ENCODE data around the gene CCDC88A.
"Not testable (repeated sequence)": the region's sequence is repeated elsewhere in the genome, so short reads cannot be mapped to it uniquely, and the experiment has no call there.

CCDC88A gene, protein sequence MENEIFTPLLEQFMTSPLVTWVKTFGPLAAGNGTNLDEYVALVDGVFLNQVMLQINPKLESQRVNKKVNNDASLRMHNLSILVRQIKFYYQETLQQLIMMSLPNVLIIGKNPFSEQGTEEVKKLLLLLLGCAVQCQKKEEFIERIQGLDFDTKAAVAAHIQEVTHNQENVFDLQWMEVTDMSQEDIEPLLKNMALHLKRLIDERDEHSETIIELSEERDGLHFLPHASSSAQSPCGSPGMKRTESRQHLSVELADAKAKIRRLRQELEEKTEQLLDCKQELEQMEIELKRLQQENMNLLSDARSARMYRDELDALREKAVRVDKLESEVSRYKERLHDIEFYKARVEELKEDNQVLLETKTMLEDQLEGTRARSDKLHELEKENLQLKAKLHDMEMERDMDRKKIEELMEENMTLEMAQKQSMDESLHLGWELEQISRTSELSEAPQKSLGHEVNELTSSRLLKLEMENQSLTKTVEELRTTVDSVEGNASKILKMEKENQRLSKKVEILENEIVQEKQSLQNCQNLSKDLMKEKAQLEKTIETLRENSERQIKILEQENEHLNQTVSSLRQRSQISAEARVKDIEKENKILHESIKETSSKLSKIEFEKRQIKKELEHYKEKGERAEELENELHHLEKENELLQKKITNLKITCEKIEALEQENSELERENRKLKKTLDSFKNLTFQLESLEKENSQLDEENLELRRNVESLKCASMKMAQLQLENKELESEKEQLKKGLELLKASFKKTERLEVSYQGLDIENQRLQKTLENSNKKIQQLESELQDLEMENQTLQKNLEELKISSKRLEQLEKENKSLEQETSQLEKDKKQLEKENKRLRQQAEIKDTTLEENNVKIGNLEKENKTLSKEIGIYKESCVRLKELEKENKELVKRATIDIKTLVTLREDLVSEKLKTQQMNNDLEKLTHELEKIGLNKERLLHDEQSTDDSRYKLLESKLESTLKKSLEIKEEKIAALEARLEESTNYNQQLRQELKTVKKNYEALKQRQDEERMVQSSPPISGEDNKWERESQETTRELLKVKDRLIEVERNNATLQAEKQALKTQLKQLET (N-terminal part only)

DNA sequence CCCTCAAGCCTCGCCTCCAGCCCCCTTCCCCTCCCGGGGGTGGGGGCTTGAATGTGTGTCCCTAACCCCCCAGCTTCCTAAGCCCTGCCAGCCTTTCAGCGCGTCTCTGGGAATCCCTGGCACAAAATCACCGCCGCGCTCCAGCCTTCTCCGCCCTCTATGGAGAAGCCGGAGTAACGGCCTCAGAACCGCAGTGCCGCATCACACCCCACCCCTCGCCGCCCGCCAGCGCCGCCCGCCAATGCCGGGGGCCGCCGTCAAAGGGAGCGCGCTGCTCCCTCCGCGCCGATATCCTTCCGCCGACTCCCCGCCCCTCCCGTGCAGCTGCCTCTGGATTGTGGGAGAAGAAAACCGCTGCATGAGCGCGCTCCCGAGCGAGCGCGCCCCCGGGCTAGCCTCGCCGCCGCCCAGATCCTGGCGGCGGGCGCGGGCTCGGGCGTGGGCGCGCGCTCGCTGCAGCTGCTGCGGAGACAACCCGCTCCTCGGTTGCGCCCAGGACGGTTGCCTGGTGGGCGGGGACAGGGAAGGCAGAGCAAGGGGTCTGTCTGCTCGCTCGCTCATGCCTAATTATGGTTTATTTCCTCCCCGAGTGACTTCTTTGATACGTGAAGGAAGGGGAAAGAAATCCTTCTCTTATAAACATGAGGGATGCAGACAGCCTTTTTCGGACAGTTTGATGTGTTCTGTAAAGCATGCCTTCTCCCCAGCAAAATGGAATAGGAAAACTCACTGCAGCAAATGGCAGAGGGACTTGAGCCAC, at the start of gene CCDC88A:
Gene CCDC88A, minus strand, starts transcription at position 178 of the 760 bp plus-strand sequence. CDS start 777 bp downstream, outside the sequence.
- H3K9ac ChIP-seq = peak within 1 kb of the TSS; percentile 92 to 98 (median 97)
- peak within 1 kb of the TSS; percentile 72 to 92 (median 89) for H3K4me2 ChIP-seq
- H3K4me1 ChIP-seq = peaks cover 42 to 61% (median 53%) of the 10 kb centered on the region in 10 experiments
- peaks cover 3 to 12% (median 8%) of the 10 kb centered on the region in 11 experiments; a peak in 12 of 22 replicates for H3K36me3 ChIP-seq
- H3K27me3 ChIP-seq = no peaks in the 10 kb centered on the region
- no peak for TF ChIP-seq Cebpa-rat (IDR thresholded peaks at IDR 0.05)
- H3K9me3 ChIP-seq (replicated peaks in 1 of 11) = no peaks in the 10 kb centered on the region
- H4K20me1 ChIP-seq = peaks cover 5 to 20% (median 10%) of the 10 kb centered on the region in 11 experiments; a peak in 14 of 22 replicates
- H3K4me3 ChIP-seq = peak within 1 kb of the TSS; percentile 82 to 95 (median 88)
- peak within 1 kb of the TSS; percentile 88 to 97 (median 95) for H3K27ac ChIP-seq

DNA sequence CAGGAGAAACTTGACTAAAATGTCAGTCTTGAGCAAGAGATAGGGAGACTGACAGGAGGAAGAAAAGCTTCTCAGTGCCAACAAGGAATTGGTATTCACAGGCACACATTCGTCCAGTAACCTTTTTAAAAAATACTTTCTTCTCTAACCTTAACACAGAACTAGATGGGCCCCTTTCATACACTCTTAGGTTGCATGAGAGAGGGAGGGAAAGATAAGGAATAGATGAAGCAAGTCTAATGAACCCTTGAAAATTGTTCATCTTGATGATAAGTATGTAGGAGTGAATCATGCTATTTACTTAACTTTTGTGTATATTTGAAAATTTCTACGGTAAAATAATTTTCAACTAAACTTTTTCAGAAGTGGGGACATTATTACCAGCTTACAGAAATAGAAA, 42.0 kb upstream of the CCDC88A start:
- TF ChIP-seq Cebpa-rat (IDR thresholded peaks at IDR 0.05) = no peak
- no peak overlapping the region for H3K4me2 ChIP-seq
- no peaks in the 10 kb centered on the region; a peak in 1 of 20 replicates for H3K4me1 ChIP-seq
- no peaks in the 10 kb centered on the region for H3K27me3 ChIP-seq
- no peak overlapping the region for H3K27ac ChIP-seq
- no peaks in the 10 kb centered on the region for H3K36me3 ChIP-seq
- peaks cover 0 to 8% (median 0%) of the 10 kb centered on the region in 11 experiments; a peak in 3 of 22 replicates for H3K9me3 ChIP-seq (replicated peaks in 1 of 11)
- no peak overlapping the region for H3K4me3 ChIP-seq
- H4K20me1 ChIP-seq = no peaks in the 10 kb centered on the region
- H3K9ac ChIP-seq = no peak overlapping the region

DNA sequence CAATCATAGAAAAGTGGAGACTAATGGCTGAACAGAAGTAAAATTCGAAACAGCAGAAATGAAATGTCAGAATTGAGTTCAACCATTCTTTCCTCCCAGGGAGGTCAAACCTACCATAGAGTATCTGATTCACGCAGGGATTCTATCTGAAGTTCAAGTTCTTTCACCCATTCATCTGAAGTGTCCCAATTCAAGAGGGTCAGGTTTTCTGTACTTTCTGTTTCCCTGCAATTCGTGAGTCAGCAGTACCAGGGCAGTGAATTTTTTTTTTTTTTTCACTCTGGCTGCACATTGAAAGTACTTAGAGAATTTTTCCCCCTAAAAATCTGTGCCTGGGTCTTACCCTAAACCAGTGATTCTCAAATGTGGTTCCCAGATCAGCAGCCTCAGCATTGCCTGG, 40.9 kb upstream of the CCDC88A start:
- TF ChIP-seq Cebpa-rat (IDR thresholded peaks at IDR 0.05) = no peak
- no peaks in the 10 kb centered on the region for H4K20me1 ChIP-seq
- no peaks in the 10 kb centered on the region for H3K27me3 ChIP-seq
- H3K27ac ChIP-seq = no peak overlapping the region
- 0 out of 22 replicates have a peak, but pooled peaks cover 0 to 8% (median 0%) of the 10 kb centered on the region in 11 experiments for H3K9me3 ChIP-seq (replicated peaks in 1 of 11)
- H3K4me2 ChIP-seq = no peak overlapping the region
- no peaks in the 10 kb centered on the region for H3K36me3 ChIP-seq
- H3K4me1 ChIP-seq = no peaks in the 10 kb centered on the region; a peak in 1 of 20 replicates
- no peak overlapping the region for H3K9ac ChIP-seq
- H3K4me3 ChIP-seq = no peak overlapping the region

DNA sequence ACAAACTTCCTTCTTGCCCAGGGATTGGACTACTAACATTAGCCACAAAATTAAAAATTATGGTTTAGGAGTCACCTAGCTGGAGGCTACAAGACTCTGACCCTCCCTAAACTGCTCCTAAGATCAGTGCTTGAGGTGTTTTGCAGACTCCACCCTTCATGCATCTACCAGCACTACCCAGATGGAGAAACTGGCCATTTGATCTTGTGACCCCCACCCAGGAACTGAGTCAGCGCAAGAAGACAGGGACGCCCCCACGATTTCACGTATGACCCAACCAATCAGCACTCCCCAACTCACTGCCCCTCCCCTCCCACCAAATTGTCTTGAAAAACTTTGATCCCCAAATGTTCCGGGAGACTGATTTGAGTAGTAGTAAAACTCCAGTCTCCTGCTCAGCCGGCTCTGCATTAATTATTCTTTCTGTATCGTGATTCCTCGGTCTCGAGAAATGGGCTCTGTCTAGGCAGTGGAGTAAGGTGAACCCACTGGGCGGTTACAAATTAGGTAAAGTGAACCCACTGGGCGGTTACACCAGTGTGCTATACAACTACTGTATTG, 40.1 kb upstream of the CCDC88A start:
- no peak overlapping the region for H3K4me2 ChIP-seq
- no peaks in the 10 kb centered on the region for H3K27me3 ChIP-seq
- no peaks in the 10 kb centered on the region for H3K36me3 ChIP-seq
- H4K20me1 ChIP-seq = no peaks in the 10 kb centered on the region
- H3K9me3 ChIP-seq (replicated peaks in 1 of 11) = 0 out of 22 replicates have a peak, but pooled peaks cover 0 to 8% (median 0%) of the 10 kb centered on the region in 11 experiments
- TF ChIP-seq Cebpa-rat (IDR thresholded peaks at IDR 0.05) = no peak
- H3K9ac ChIP-seq = no peak overlapping the region
- H3K4me1 ChIP-seq = no peaks in the 10 kb centered on the region; a peak in 1 of 20 replicates
- H3K4me3 ChIP-seq = no peak overlapping the region
- H3K27ac ChIP-seq = no peak overlapping the region

DNA sequence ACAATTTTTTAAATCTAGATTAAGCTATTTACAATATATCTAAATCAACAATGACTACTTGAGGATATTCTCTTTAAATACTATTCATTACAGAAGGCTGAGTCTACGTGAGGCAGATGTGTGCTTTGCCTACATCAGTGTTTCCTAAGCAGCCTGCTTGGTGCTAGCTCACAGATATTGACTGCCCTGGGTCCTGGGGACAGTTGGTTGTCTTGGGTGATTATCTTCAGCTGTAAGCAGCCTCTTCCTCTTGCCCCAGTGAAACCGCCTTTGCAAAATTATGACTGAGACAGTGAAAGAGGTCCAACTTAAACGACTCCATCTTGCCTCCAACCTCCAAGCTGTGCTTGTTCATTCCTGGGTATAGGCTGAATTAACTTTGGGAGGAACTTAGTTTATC, 39.6 kb upstream of the CCDC88A start:
- TF ChIP-seq Cebpa-rat (IDR thresholded peaks at IDR 0.05) = no peak
- H3K27me3 ChIP-seq = no peaks in the 10 kb centered on the region
- H3K4me1 ChIP-seq = no peaks in the 10 kb centered on the region; a peak in 1 of 20 replicates
- no peak overlapping the region for H3K4me3 ChIP-seq
- H3K9me3 ChIP-seq (replicated peaks in 1 of 11) = 0 out of 22 replicates have a peak, but pooled peaks cover 0 to 8% (median 0%) of the 10 kb centered on the region in 11 experiments
- no peak overlapping the region for H3K27ac ChIP-seq
- H3K36me3 ChIP-seq = no peaks in the 10 kb centered on the region
- no peaks in the 10 kb centered on the region for H4K20me1 ChIP-seq
- no peak overlapping the region for H3K9ac ChIP-seq
- H3K4me2 ChIP-seq = no peak overlapping the region

DNA sequence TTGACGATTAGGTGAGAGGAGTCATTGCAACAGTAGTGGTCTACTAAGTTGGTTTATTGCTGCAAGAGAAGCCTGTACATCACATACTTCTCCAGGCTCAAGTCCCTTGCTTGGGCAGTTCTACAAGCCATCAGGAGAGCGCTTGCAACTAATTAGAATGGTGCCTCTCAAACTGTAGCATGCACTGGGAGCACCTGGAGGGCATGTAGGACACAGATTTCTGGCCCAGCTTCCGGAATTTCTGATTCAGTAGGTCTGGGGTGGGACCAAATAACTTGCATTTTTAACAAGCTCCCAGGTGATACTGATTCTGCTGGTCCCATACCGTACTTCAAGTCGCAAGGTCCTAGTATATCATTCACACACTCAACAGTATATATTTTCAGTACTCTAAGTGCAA, 34.5 kb upstream of the CCDC88A start:
- H3K36me3 ChIP-seq = no peaks in the 10 kb centered on the region
- H3K27me3 ChIP-seq = no peaks in the 10 kb centered on the region
- no peak overlapping the region for H3K4me2 ChIP-seq
- no peak for TF ChIP-seq Cebpa-rat (IDR thresholded peaks at IDR 0.05)
- no peaks in the 10 kb centered on the region for H3K9me3 ChIP-seq (replicated peaks in 1 of 11)
- H3K9ac ChIP-seq = no peak overlapping the region
- no peaks in the 10 kb centered on the region for H4K20me1 ChIP-seq
- no peaks in the 10 kb centered on the region for H3K4me1 ChIP-seq
- no peak overlapping the region for H3K27ac ChIP-seq
- no peak overlapping the region for H3K4me3 ChIP-seq

DNA sequence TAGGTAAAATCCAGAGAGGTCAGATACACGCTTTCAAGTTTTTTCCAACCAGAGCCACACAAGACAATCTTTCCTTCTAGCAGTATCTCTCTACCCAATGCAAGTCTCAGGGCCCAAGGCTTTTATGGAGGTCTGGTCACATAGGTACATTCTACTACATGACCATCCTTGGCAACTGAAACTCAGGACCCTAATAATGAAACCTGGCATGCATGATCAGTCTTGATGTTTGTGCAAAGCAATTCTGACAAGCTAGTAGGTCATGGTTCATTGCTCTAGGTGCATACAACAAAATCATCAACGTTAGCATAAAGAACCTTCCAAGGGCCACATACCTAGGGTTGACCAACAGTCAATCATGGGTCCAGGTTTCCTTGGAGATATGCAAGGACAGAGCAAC, 33.2 kb upstream of the CCDC88A start:
- H3K27me3 ChIP-seq = no peaks in the 10 kb centered on the region
- no peaks in the 10 kb centered on the region for H3K36me3 ChIP-seq
- H3K27ac ChIP-seq = no peak overlapping the region
- no peak overlapping the region for H3K4me3 ChIP-seq
- TF ChIP-seq Cebpa-rat (IDR thresholded peaks at IDR 0.05) = no peak
- H3K4me2 ChIP-seq = no peak overlapping the region
- H3K9ac ChIP-seq = no peak overlapping the region
- H3K4me1 ChIP-seq = no peaks in the 10 kb centered on the region
- no peaks in the 10 kb centered on the region for H3K9me3 ChIP-seq (replicated peaks in 1 of 11)
- H4K20me1 ChIP-seq = no peaks in the 10 kb centered on the region

DNA sequence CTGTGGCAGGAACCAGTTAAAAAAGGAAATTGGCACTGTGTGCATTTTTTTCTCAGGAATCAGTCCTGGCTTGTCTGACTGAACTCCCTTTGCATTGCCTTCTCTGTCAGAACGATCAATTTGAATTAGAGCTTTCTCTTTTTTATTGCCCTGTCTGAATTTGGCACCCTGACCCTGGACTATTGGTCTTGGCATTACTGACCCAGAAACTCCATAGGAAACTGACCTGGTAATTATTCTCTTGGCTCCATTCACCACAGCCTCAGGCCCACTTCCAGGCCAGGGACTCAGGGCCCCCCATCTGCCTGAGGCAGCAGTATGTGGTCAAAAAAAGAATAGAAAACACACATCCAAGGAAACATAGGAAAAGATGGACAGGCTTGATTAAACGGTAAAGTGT, 32.0 kb upstream of the CCDC88A start:
- Histone ChIP-seq H3K27ac (no peak overlapping the region), H3K4me3 (no peak overlapping the region), H3K27me3 (no peaks in the 10 kb centered on the region), H4K20me1 (no peaks in the 10 kb centered on the region), H3K9ac (no peak overlapping the region), H3K9me3 (replicated peaks in 1 of 11) (no peaks in the 10 kb centered on the region), H3K36me3 (no peaks in the 10 kb centered on the region), H3K4me1 (no peaks in the 10 kb centered on the region), H3K4me2 (no peak overlapping the region)
- no peak for TF ChIP-seq Cebpa-rat (IDR thresholded peaks at IDR 0.05)

DNA sequence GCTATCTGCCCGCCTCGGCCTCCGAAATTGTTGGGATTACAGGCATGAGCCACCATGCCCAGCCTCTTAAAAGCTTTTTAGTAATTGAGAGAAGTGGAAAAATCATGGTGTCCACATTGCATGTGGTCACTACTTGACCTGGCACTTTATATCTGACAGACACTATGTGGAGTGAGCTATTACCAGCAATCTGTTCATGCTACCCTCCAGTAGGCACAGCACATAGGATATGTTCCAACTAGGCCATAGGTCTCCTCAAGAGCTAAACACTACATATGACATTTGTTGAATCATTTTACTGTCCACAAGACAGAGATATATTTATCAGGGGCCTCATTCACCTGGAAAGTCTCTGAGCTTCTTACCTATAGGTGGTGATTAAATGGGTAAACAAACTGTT, 30.4 kb upstream of the CCDC88A start:
- H3K4me1 ChIP-seq; H3K4me3 ChIP-seq; H3K4me2 ChIP-seq; H3K36me3 ChIP-seq; H4K20me1 ChIP-seq; H3K27me3 ChIP-seq; H3K27ac ChIP-seq; H3K9ac ChIP-seq; H3K9me3 ChIP-seq (replicated peaks in 1 of 11): not testable (repeated sequence)

DNA sequence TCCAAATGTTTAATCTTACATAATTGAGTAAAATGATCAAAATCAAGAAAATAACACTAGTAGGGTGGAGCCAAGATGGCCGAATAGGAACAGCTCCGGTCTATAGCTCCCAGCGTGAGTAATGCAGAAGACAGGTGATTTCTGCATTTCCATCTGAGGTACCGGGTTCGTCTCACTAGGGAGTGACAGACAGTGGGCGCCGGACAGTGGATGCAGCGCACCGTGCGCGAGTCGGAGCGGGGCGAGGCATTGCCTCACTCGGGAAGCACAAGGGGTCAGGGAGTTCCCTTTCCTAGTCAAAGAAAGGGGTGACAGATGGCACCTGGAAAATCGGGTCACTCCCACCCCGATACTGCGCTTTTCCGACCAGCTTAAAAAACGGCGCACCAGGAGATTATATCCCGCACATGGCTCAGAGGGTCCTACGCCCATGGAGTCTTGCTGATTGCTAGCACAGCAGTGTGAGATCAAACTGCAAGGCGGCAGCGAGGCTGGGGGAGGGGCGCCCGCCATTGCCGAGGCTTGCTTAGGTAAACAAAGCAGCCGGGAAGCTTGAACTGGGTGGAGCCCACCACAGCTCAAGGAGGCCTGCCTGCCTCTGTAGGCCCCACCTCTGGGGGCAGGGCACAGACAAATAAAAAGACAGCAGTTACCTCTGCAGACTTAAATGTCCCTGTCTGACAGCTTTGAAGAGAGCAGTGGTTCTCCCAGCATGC, 22.5 kb upstream of the CCDC88A start:
- H3K4me2 ChIP-seq, H3K27ac ChIP-seq, H3K9ac ChIP-seq, H3K4me1 ChIP-seq, H3K27me3 ChIP-seq, H4K20me1 ChIP-seq, H3K36me3 ChIP-seq, H3K4me3 ChIP-seq: not testable (repeated sequence)
- peaks cover 0 to 24% (median 13%) of the 10 kb centered on the region in 11 experiments; a peak in 14 of 22 replicates for H3K9me3 ChIP-seq (replicated peaks in 1 of 11)

Data from BLaER1 treated with 17β-estradiol and CSF1 and Interleukin-3, amounts not matched to agents 10 nM and 100 nM (cell line).